ENCODE measurements around the gene OR52N4.

GRCh38 chr11:5803982-5804381 lies 49.9 kb downstream of the OR52N4 start:
- TF ChIP-seq, protein P1, sequence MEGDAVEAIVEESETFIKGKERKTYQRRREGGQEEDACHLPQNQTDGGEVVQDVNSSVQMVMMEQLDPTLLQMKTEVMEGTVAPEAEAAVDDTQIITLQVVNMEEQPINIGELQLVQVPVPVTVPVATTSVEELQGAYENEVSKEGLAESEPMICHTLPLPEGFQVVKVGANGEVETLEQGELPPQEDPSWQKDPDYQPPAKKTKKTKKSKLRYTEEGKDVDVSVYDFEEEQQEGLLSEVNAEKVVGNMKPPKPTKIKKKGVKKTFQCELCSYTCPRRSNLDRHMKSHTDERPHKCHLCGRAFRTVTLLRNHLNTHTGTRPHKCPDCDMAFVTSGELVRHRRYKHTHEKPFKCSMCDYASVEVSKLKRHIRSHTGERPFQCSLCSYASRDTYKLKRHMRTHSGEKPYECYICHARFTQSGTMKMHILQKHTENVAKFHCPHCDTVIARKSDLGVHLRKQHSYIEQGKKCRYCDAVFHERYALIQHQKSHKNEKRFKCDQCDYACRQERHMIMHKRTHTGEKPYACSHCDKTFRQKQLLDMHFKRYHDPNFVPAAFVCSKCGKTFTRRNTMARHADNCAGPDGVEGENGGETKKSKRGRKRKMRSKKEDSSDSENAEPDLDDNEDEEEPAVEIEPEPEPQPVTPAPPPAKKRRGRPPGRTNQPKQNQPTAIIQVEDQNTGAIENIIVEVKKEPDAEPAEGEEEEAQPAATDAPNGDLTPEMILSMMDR (IDR thresholded peaks at IDR 0.05; ENCODE audit: low read length): no peak
- TF ChIP-seq EZH2 (optimal IDR thresholded peaks at IDR 0.05; ENCODE audit: low read depth, low read length) (no peak), EZH2phosphoT487 (IDR thresholded peaks at IDR 0.05; ENCODE audit: low read length) (no peak)
